ENCODE data around the gene TAMALIN.

- TF ChIP-seq REST (IDR thresholded peaks at IDR 0.05; ENCODE audit: insufficient read depth in 1 of 2, low read depth in 2 of 2, low read length in 2 of 2) (no peak), POLR2AphosphoS5 (IDR thresholded peaks at IDR 0.05; ENCODE audit: low read depth, low read length) (no peak)
Measured at GRCh38 chr12:52013626-52014310, 7.0 kb downstream of the TAMALIN start.
